ENCODE measurements around the gene ATP5PO.
"Not testable (repeated sequence)": the region's sequence is repeated elsewhere in the genome, so short reads cannot be mapped to it uniquely, and the experiment has no call there.

The ATP5PO gene

DNA sequence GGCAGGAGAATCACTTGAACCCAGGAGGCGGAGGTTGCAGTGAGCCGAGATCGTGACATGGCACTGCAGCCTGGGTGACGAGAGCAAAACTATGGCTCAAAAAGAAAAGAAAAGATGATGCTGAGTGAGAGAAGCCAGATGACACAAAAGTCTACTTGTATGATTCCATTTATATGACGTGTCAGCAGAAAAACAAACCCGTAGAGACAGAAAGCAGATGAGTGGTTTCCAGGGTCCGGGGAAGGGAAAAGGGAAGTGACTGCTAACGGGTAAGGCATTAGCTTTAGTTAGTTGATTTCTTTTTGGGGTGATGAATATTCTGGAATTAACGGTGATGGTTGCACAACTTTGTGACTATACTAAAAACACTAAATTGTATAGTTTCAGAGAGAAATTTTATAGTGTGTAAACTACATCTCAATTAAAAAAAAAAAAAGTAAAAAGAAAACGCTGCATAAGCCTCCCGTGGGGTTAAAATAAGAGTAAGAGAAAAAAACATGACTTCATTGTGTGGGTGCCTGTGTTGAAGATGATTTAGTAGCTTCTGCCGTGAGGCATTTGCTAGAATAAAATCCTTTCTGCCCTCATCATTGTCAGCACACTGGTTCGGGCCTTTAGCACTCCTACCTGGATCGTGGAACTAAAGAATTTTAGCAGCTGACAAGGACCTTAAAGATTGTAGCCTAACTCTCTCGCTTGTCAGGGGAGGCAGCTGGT lies 24.7 kb upstream of the ATP5PO start:
- DNase-seq = no peak

DNA sequence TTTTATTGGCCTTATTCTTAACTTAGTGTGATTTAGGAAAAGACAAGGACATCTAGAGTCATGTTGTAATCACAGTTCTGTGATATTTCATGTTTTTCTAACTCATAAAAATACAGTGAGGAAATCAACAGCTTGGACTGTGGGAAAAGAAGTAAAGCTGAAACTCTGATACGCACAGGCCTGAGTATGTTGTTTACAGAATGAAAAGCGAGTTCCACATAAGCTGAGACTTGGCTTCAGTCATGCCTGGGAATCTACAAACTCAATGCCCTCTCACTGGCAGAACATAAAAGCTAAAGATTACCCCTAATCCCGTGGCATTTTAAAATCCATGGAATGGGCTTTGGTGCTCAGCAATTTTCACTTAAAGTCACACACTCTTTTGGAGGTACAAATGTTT lies 23.6 kb upstream of the ATP5PO start:
- DNase-seq = no peak

DNA sequence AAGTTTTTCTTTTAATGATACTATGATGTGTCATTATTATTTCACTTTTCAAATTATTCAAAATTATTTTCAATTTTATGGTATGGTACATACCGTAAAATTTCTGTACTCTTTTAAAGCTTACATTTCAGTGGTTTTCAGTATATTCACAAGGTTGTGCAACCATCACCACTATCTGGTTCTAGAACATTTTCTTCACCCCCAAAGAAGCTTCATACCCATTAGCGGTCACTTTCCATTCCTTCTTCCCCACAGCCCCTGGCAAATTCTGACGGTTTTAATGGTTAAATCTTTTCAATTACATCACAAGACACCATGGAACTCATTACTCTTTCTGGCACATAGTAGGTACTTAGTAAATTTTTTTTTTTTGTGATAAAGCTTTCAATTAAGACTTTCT lies 22.8 kb upstream of the ATP5PO start:
- DNase-seq = no peak

DNA sequence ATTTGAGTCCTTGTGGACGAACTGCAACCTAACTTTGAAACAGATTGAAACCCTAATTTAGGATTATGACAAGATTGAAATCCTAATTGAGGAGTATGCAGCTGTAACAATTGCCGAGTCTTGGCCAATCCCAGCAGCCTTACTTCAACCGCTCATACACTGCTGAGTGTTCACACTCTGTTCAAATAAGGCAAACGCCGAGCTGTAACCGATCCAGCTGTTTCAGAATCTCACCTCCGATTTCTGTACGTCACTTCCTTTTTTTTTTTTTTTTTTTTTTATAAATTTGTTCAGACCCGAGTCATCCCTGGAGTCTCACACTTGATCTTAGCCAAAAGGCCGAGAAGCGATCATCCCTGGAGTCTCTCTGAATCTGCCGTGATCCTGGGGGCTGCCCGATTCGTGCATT lies 22.3 kb upstream of the ATP5PO start:
- no peak for DNase-seq

DNA sequence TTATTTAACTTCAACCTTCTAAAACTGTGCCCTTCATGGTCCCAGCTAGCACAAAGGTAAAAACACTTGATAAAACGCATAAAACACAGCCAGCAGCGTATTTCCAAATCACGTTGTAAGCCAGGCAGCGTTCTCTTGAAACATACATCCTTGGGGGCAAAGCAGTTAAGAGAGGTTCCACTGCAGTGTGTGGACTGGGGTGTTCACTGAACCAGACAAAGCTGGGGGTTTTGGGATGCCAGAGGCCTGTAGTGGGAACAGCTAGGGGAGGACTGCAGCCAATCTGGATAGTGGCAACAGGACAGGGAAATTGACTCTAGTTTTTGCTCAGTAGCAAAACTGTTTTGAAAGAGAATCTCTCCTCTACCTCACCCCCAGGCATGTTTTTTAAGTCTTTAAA lies 21.5 kb upstream of the ATP5PO start:
- DNase-seq = no peak

DNA sequence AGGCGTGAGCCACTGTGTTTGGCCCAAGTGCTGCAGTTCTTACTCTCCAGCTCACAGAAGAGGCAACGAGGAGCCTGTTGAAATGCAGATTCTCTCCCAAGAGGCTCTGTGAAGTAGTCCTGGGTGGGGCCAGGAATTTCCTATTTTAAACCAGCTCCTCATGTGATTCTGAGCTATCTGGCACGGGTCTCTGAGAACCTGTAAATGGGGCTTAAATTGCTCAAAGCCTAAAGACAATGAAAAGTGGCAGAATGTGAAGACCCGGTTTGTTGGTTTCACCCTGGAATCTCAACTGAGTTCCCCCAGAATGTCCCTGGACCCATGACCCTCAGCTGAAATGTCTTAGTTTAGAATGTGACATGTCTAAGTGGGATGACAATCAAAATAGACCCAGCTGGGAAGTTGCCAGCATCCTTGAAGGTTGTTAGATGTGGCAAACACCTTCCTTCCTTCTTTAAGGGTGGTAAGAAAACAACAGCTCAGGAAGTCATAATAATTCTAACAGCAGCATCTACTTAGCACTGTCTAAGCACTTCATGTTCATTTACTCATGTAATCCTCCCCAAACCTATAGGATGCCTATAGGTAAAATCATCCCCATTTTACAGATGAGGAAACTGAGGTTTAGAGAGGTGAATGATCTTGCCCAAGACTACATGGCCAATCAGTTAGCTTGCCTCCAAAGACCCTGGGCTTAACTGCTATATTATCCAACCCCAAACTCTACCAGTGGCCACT lies 20.9 kb upstream of the ATP5PO start:
- no peak for DNase-seq

DNA sequence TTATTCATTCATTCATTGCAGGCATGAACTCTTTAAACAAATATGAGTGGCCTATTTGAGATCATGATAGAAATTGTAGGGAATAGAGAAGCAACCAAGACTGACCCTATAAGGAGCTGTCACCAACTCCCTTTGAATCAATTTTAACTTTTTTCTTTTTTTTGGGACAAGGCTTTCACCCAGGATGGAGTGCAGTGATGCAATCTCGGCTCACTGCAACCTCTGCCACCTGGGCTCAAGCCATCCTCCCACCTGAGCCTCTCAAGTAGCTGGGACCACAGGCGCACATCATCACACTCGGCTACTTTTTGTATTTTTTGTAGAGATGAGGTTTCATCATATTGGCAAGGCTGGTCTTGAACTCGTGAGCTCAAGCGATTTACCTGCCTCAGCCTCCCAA lies 17.1 kb upstream of the ATP5PO start:
- DNase-seq = no peak

DNA sequence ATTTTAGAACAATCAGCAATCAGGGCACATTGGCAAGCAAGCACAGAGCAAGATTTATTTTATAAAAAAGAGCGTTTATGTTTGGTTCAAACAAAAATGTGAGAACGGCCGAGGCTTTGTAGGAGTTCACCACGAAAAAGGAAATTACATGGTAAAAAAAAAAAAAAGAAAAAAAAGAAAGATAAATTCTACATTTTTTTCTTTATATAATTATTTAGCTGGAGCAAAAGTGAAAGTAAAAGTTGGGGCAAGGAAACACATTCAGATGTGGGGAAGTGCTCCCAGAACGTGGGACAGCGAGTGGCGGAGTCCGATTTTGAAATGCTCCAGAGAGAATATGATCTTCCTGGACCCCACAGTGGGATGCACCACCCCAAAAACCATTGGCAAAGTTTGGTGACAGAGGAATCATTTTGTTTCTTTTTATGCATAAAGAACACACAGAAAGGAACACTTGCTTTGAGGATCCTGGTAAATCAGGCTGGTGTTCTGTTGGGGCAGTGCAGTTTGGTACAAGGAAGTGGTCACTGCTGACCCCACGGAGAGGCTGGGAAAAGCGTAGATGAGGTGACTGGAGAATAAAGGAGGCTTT lies 16.3 kb upstream of the ATP5PO start:
- no peak for DNase-seq

DNA sequence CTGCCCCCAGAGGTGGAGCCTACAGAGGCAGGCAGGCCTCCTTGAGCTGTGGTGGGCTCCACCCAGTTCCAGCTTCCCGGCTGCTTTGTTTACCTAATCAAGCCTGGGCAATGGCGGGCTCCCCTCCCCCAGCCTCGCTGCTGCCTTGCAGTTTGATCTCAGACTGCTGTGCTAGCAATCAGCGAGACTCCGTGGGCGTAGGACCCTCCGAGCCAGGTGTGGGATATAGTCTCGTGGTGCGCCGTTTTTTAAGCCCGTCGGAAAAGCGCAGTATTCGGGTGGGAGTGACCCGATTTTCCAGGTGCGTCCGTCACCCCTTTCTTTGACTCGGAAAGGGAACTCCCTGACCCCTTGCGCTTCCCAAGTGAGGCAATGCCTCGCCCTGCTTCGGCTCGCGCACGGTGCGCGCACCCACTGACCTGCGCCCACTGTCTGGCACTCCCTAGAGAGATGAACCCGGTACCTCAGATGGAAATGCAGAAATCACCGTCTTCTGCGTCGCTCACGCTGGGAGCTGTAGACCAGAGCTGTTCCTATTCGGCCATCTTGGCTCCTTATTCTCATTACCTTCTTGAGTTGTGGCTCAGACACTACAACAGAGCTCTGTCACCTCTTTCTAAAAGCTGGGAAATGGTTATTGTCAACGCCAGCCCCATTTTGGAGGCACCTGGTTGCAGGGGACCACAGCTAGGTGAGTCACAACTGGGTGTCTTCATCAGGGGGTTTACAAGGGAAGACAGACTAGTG lies 15.6 kb upstream of the ATP5PO start:
- not testable (repeated sequence) for DNase-seq

DNA sequence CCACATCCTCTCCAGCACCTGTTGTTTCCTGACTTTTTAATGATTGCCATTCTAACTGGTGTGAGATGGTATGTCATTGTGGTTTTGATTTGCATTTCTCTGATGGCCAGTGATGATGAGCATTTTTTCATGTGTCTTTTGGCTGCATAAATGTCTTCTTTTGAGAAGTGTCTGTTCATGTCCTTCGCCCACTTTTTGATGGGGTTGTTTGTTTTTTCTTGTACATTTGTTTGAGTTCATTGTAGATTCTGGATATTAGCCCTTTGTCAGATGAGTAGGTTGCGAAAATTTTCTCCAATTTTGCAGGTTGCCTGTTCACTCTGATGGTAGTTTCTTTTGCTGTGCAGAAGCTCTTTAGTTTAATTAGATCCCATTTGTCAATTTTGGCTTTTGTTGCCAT lies 10.6 kb upstream of the ATP5PO start:
- DNase-seq = not testable (repeated sequence)

DNA sequence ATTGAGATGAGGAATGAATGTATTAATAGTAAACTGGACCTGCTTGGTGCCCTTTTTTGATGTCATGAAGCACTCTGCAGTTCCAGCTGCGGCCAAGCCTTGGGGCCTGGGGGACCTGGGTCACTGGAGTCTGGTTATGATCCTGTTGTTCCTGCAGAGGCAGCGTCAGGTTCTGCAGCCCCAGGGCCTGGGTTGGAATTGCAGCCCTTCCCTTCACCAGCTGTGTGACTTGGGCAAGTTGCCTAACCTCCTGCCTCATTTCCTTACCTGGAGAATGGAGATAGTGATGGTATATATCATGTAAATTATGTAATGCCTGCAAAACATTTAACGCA lies 9.1 kb upstream of the ATP5PO start:
- no peak for DNase-seq

DNA sequence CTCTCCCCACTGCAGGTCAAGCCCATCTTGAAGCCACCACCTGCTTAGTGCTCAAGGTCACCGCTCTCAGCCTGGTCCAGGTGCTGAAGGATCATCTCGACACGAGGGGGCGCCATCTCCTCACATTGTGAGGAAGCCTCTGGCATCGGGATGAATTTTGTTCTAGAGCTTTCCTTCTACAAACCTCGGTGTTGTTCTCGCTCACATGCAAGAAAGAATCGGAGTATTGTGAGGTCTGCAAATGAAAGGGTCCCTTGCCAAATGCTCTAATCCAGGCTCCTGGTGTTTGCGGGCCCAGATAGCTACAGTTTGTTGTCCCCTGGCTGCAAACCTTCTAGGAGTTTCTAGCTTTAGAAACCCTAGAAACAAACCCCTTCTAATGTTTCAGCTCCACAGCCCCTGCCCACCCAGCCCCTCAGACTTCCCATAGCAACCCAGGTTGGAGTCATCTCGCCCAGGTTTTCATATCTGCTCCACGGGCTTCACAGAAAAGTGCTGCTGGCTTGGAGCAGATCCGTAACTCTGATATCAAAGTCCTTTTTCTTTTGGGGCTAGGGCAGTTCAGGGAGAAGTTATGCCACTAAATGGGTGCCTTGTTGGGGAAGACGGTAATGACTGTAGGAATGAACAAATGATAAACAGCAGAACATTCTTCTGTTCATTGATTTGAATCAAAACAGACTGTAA lies 8.6 kb upstream of the ATP5PO start:
- peak; percentile 38 for DNase-seq

DNA sequence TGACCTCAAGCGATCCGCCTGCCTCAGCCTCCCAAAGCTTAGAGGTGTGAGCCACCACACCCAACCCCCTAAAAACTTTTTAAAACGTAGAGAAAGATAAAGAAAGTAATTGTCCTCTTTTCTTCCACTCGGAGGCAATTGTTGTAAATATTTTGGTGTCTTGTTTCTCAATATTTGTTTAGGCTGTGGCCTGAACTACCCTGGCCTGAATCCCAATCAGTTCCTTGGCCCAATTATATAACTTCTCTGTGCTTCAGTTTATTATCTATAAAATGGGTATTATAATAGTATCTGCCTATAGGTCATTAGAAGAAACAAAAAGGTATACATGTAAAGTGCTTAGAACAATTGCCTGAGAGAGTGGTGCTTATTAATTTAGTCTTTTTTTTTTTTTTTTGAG lies 1.8 kb upstream of the ATP5PO start:
- DNase-seq = no peak

DNA sequence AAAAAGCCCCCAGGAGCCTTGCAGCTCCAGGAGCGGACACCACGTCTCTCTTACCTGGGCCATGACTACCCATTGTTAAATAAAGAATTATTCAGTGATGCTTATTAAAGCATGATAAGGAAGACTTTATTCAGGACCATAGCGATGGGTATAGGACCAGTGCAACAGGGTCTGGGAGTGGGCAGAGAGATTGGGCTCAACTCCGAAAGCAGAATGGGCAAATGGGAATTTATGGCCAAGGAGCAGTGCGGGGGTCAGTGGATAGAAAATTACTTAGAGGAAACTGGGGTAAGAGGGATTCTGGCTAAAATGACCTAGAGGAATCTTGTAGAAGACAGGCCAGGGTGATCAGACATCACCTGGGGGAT lies 580 bp upstream of the ATP5PO start:
- no peak for DNase-seq

DNA sequence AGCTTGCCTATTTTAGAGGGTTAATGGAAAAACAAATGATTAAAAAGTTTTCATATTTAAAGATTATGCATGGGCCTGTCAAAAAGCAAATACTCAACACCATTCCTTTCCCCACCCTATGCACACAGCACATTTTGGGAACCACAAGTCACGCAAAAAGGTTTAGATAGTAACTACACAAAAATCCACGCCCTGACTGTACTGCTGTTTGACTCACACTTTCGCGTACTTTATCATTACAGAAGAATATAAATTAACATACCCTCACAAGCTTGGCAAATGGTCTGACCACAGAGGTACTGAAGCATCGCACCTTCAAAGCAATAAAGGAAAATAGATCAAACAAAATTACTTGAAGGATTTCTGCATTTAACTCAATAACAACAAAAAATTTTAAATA lies 1.4 kb downstream of the ATP5PO start:
- no peak for DNase-seq

DNA sequence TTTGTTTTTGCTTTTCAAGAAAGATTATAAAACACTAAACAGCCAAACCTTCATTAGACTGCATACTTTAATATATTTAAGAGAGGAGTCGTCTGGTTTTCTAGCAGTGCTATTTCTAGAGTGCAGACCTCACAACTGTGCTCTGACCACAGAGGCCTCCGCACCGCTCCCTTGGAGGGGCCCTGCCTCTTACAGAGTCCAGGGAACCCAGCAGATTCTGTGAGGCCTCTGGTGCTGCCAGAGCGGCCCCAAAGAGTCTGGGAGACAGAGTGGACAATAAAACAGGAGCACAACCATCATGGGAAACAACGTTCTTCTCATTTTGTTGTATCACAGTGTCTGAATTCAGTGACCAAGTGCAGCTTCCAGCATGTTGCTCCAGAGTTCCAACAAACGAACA lies 5.8 kb downstream of the ATP5PO start:
- no peak for DNase-seq

DNA sequence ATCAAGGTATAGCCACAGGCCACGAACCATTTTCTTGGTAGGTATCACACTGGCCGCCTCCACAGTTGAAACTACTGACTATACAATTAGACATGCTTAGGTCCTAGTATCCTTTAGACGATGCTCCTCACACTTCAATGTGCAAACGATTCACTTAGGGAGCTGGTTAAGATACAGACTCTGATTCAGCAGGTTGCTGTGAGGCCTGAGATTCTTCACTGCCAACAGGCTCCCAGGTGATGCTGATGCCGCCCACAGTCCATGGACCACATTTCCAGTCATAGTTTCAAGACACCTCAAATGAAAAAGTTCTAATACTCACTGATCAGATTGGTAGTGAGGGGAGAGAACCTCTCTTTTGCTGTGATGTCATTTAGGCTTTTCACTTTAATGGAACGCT lies 6.8 kb downstream of the ATP5PO start:
- no peak for DNase-seq

DNA sequence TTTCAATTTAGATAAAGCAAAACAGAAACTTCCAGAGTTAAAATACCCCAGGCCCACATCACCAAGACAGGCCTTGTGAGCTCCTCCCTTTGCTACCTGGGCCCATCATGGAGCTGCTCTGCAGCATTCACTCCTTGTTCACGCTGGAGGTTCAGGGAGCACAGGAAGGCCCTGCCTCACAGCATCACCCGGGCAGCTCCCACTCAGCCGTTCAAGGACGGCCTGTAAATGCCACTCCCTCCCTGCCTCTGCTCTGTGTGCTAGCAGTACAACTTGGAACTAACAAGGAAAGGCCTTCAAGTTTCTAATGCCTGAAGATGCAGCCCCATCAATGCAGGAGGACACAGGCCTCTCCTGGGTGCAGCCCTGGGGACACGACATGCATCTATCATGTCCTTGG lies 11.6 kb downstream of the ATP5PO start:
- no peak for DNase-seq

DNA sequence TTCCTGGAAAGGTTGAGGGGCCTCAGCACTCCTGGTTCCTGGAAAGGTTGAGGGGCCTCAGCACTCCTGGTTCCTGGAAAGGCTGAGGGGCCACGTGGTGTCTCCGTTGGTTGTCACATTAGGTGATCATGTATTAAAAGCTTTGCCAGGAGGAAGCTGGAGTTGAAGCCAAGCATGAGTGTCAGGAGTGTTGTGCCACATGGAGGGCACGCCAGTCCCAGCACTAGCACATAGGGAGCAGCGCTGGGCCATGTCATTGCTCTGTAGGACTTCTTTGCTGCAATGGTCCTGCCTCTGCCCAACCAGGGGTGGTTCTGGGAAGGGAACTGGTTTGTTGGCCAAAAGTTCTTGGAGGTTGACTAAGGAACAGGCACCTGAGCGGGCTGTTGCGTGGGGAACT lies 13.3 kb downstream of the ATP5PO start:
- DNase-seq = no peak

DNA sequence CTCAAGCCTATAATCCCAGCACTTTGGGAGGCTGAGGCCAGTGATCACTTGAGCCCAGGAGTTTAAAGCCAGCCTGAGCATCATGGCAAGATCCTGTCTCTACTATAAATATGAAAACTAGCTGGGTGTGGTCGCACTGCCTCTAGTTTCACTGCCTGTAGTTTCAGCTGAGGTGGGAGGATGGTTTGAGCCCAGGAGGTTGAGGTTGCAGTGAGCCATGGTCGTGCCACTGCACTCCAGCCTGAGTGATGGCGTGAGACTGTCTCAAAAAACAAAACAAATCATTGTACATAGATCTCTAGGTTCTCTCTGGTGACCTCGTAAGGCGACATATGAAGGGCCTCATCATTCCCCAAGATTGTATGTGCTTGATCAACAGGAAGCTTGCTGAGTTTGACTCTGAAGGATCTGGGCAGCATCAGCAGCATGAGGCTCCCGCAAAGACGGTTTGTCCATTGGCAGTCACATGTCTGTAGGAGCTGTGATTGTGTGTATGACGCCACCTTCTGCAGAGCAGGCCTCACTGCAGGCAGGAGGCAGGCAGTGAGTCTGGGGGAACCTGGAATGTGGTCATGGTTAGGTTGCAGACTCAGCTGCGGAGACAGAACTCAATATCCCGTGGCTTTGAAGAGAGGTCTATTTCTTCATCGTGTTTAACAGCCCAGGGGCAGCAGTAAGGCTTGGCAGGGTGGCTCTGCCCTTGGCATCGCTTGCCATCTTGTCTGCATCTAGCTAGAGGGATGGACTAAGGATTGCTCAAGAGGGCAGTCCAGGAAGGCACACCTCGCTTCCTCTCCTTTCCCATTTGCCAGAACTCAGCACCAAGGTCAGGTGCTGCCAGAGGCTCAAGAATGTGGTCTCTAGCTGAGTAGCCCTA lies 14.0 kb downstream of the ATP5PO start:
- DNase-seq = no peak

DNA sequence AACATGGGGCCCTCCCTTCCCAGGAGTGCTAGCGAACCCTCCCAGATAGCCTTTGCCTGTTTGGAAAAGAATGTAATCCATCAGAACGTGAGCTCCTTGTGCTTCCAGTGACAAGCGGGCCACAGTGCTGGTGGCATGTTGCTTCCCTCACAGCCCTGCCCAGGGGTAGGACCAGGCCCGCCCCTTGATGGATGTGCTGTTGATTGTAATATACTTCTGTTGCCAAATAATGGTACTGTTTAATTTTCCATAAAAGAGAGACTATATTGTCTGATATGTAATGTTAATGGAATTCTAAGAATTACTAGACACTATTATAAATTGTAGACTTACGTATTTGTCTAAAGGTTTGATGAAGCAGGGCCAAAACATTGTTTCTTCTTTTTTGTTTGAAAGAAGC lies 16.4 kb downstream of the ATP5PO start:
- DNase-seq = no peak

DNA sequence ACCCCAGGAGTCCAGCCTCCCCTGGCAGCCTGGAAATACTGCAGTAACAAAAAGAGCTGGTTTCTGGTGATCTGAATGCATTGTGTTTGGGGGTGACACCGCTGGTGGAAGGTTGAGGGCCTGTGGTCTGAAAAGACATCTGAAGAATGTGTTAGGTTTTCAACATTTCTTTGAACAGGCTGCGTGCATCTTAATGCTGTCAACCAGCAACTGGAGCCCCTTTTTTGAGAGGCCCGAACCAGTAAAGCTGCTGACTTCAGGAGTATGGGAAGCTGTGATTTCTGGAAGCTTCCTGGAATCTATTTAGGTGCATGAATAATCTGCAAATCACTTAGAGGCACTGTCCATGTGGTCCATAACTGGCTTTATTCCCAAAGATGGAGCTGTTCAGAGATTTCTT lies 17.0 kb downstream of the ATP5PO start:
- no peak for DNase-seq
